Lower lobe of right lung (tissue), 2 donors: Measurements from ENCODE around the gene DPYSL4. TPM values are rescaled to one million over a fixed set of nuclear protein-coding genes. Genes with fewer than 3 reads are reported as not detected.

Experiments used
- ATAC-seq, 2 donors: fragments of 200-7000 bp; cut with Tn5 transposase; one replicate each; pipeline ENCODE4 v1.9.1; 2020 to 2022; ENCODE audit warnings: mild to moderate bottlenecking in 2 of 2, moderate library complexity in 2 of 2
- DNase-seq: peaks from one replicate; pipeline ENCODE4 v3.0.0-alpha.2; 2020
- H3K27ac ChIP-seq: fragments of 200-600 bp; one replicate; pipeline ENCODE4 v1.8.0; 2022
- H3K27me3 ChIP-seq: fragments of 200-600 bp; one replicate; pipeline ENCODE4 v1.8.0; 2022; ENCODE audit warnings: low read depth
- H3K36me3 ChIP-seq: fragments of 200-600 bp; one replicate; pipeline ENCODE4 v1.8.0; 2022; ENCODE audit warnings: mild to moderate bottlenecking
- H3K4me1 ChIP-seq: fragments of 200-600 bp; one replicate; pipeline ENCODE4 v1.8.0; 2022
- H3K4me3 ChIP-seq: fragments of 200-600 bp; one replicate; pipeline ENCODE4 v1.8.0; 2022; ENCODE audit warnings: mild to moderate bottlenecking
- H3K9me3 ChIP-seq: fragments of 200-600 bp; one replicate; pipeline ENCODE4 v1.8.0; 2022
- CTCF ChIP-seq: fragments of 200-600 bp; IDR thresholded peaks from one replicate; pipeline ENCODE4 v1.8.0; 2022; ENCODE audit warnings: antibody characterized with exemption, mild to moderate bottlenecking
- intact Hi-C: fragments of 100-400 bp; cut with DNase I; formaldehyde crosslinking; loops from one replicate; pipeline ENCODE4 v1.11.0; 2022
- total RNA-seq: library from RNA; stranded (reverse); fragmentation: NEBNext Ultra II Directional; extraction: Animal tissue kit (Norgen Biotek cat#: 25700); gene quantifications from one replicate; pipeline ENCODE4 v1.2.1, GENCODE V29; 2021
- donor health status: DM: no; HTN: yes; CAD: no; lungs with severe emphysema.

Gene DPYSL4
- total RNA-seq, 1 donor from 2014 or later = 2.1 TPM

- no peak for TF ChIP-seq CTCF
- no peak overlapping the region for H3K4me3 ChIP-seq
- ATAC-seq (no peak), DNase-seq (no peak)
- intact Hi-C loops = no loop called here
- H3K36me3 ChIP-seq = no peaks in the 10 kb centered on the region
- no peak overlapping the region for H3K27ac ChIP-seq
- H3K4me1 ChIP-seq = peaks cover 10% of the 10 kb centered on the region
- H3K9me3 ChIP-seq = no peaks in the 10 kb centered on the region
- peaks cover 63% of the 10 kb centered on the region for H3K27me3 ChIP-seq
These were observed 4.9 kb upstream of the DPYSL4 start for GRCh38 chr10:132181691-132182425.

GRCh38 chr10:132182591-132182990 lies 4.2 kb upstream of the DPYSL4 start:
- no peak for TF ChIP-seq CTCF
- H3K27ac ChIP-seq = no peak overlapping the region
- ATAC-seq (no peak), DNase-seq (no peak)
- no peaks in the 10 kb centered on the region for H3K9me3 ChIP-seq
- H3K36me3 ChIP-seq = no peaks in the 10 kb centered on the region
- intact Hi-C loops = no loop called here
- peaks cover 63% of the 10 kb centered on the region for H3K27me3 ChIP-seq
- no peak overlapping the region for H3K4me3 ChIP-seq
- peaks cover 12% of the 10 kb centered on the region for H3K4me1 ChIP-seq

- DNase-seq = no peak
- no peak for ATAC-seq
- no peaks in the 10 kb centered on the region for H3K9me3 ChIP-seq
- no peak for TF ChIP-seq CTCF
- no peak overlapping the region for H3K27ac ChIP-seq
- H3K36me3 ChIP-seq = no peaks in the 10 kb centered on the region
- peaks cover 67% of the 10 kb centered on the region for H3K27me3 ChIP-seq
- no peak overlapping the region for H3K4me3 ChIP-seq
- intact Hi-C loops = no loop called here
- H3K4me1 ChIP-seq = peaks cover 17% of the 10 kb centered on the region
These were observed 3.7 kb upstream of the DPYSL4 start for GRCh38 chr10:132183046-132183445.

- TF ChIP-seq CTCF = no peak
- intact Hi-C loops = no loop called here
- Histone ChIP-seq H3K27me3 (peaks cover 68% of the 10 kb centered on the region), H3K4me1 (peaks cover 17% of the 10 kb centered on the region), H3K36me3 (no peaks in the 10 kb centered on the region), H3K4me3 (no peak overlapping the region), H3K9me3 (no peaks in the 10 kb centered on the region), H3K27ac (no peak overlapping the region)
- ATAC-seq (no peak), DNase-seq (no peak)
These were observed 1.7 kb upstream of the DPYSL4 start for GRCh38 chr10:132184816-132185593.

GRCh38 chr10:132185601-132186487 lies 904 bp upstream of the DPYSL4 start:
- H3K9me3 ChIP-seq = no peaks in the 10 kb centered on the region
- TF ChIP-seq CTCF = no peak
- intact Hi-C loops = no loop called here
- H3K27ac ChIP-seq = no peak overlapping the region
- peaks cover 17% of the 10 kb centered on the region for H3K4me1 ChIP-seq
- H3K4me3 ChIP-seq = peak overlapping the region; percentile 51
- DNase-seq = no peak
- H3K27me3 ChIP-seq = peaks cover 68% of the 10 kb centered on the region
- H3K36me3 ChIP-seq = no peaks in the 10 kb centered on the region
- peak; percentile 81 to 82 for ATAC-seq
